ENCODE results near the gene C4orf54.

DNA sequence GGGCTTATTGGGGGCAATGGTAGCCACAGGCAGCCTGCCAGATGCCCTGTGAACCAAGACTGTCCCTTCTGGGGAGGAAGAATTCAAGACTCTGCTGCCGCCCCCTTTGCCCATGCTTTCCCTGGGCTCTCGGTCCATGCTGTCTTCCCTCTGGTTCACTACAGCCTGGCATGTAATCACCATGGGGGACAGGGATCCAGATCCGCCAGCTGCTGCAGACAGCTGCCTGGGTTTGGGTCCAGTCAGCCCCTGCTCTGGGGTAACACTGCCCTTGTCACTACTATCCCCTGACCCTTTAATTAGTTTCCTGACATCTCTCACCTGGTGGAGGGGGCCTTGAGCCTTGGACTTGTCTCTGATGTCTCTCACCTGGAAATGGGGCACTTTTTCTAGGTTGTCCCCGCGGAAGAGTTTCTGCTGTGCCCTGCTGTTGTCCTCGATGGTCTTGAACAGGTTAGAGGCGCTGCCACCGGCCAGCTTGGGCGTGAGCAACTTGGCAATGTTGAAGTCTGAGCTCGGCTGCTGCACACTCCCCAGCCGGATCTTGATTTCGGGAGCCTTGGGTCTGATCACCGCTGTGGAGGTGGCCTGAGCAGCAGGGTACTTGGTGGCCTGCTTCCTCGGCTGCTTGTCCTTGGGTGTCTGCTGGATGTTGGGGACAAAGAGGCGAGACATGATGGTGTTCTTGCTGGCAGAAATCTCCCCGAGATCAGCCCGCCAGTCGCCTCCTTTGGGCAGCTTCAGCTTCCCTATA is 6.4 kb downstream of the C4orf54 start:
- TF ChIP-seq, protein P1, sequence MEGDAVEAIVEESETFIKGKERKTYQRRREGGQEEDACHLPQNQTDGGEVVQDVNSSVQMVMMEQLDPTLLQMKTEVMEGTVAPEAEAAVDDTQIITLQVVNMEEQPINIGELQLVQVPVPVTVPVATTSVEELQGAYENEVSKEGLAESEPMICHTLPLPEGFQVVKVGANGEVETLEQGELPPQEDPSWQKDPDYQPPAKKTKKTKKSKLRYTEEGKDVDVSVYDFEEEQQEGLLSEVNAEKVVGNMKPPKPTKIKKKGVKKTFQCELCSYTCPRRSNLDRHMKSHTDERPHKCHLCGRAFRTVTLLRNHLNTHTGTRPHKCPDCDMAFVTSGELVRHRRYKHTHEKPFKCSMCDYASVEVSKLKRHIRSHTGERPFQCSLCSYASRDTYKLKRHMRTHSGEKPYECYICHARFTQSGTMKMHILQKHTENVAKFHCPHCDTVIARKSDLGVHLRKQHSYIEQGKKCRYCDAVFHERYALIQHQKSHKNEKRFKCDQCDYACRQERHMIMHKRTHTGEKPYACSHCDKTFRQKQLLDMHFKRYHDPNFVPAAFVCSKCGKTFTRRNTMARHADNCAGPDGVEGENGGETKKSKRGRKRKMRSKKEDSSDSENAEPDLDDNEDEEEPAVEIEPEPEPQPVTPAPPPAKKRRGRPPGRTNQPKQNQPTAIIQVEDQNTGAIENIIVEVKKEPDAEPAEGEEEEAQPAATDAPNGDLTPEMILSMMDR (IDR thresholded peaks at IDR 0.05; ENCODE audit: borderline replicate concordance, extremely low read depth, low read length, poor library complexity, severe bottlenecking): no peak
- no peak for TF ChIP-seq EZH2 (IDR thresholded peaks at IDR 0.05; ENCODE audit: borderline replicate concordance, low read depth, low read length, severe bottlenecking)

All from DND-41 (cell line).